ENCODE results near the gene NDST4.

NDST4 gene

GRCh38 chr4:115113506-115114106, at the start of gene NDST4:
NDST4 (minus strand) TSS chr4:115113620; CDS start chr4:115077036, 36,584 bp downstream.
- no peak for DNase-seq (ENCODE audit: low read depth)

- DNase-seq (ENCODE audit: low read depth): no peak
These were observed 45.7 kb upstream of the NDST4 start for GRCh38 chr4:115159141-115159540.

GRCh38 chr4:115158296-115158695, 44.9 kb upstream of the NDST4 start:
- DNase-seq (ENCODE audit: low read depth): no peak

GRCh38 chr4:115154826-115155225, 41.4 kb upstream of the NDST4 start:
- no peak for DNase-seq (ENCODE audit: low read depth)

- no peak for DNase-seq (ENCODE audit: low read depth)
These were observed 39.5 kb upstream of the NDST4 start for GRCh38 chr4:115152965-115153364.

GRCh38 chr4:115152081-115152480, 38.7 kb upstream of the NDST4 start:
- no peak for DNase-seq (ENCODE audit: low read depth)

GRCh38 chr4:115149106-115149505, 35.7 kb upstream of the NDST4 start:
- DNase-seq (ENCODE audit: low read depth): no peak

GRCh38 chr4:115145393-115146160, 32.2 kb upstream of the NDST4 start:
- no peak for DNase-seq (ENCODE audit: low read depth)

GRCh38 chr4:115128037-115128436, 14.6 kb upstream of the NDST4 start:
- DNase-seq (ENCODE audit: low read depth): no peak

GRCh38 chr4:115126491-115126890, 13.1 kb upstream of the NDST4 start:
- no peak for DNase-seq (ENCODE audit: low read depth)

- DNase-seq (ENCODE audit: low read depth): no peak
These were observed 8.1 kb upstream of the NDST4 start for GRCh38 chr4:115121351-115122043.

- no peak for DNase-seq (ENCODE audit: low read depth)
These were observed 6.5 kb upstream of the NDST4 start for GRCh38 chr4:115119804-115120352.

- no peak for DNase-seq (ENCODE audit: low read depth)
These were observed 4.2 kb upstream of the NDST4 start for GRCh38 chr4:115117651-115118050.

- DNase-seq (ENCODE audit: low read depth): no peak
These were observed 2.9 kb downstream of the NDST4 start for GRCh38 chr4:115110191-115111181.

- DNase-seq (ENCODE audit: low read depth): no peak
These were observed 4.6 kb downstream of the NDST4 start for GRCh38 chr4:115108850-115109249.

- DNase-seq (ENCODE audit: low read depth): no peak
These were observed 6.0 kb downstream of the NDST4 start for GRCh38 chr4:115107411-115107810.

GRCh38 chr4:115101675-115102074, 11.7 kb downstream of the NDST4 start:
- no peak for DNase-seq (ENCODE audit: low read depth)

GRCh38 chr4:115090483-115091075, 22.8 kb downstream of the NDST4 start:
- no peak for DNase-seq (ENCODE audit: low read depth)

GRCh38 chr4:115082633-115083032, 30.8 kb downstream of the NDST4 start:
- no peak for DNase-seq (ENCODE audit: low read depth)

GRCh38 chr4:115076691-115077090, 36.7 kb downstream of the NDST4 start:
- no peak for DNase-seq (ENCODE audit: low read depth)

GRCh38 chr4:115058533-115058932, 54.9 kb downstream of the NDST4 start:
- DNase-seq (ENCODE audit: low read depth): no peak
